Esophagus mucosa (tissue), 1 donor: ENCODE data around the gene PTPRH. TPM values are rescaled to one million over a fixed set of nuclear protein-coding genes. Genes with fewer than 3 reads are reported as not detected.

Experiments used
- ATAC-seq: fragments of 200-7000 bp; cut with Tn5 transposase; one replicate; pipeline ENCODE4 v1.9.1; 2020
- total RNA-seq: library from RNA; stranded (reverse); gene quantifications from one replicate; pipeline ENCODE4 v1.2.4, GENCODE V29; 2023
- donor health status: DM: yes; HTN: yes; CAD: no.

PTPRH gene
- total RNA-seq = 3.6 TPM

GRCh38 chr19:55208880-55209692 lies at the start of gene PTPRH:
Gene PTPRH, minus strand, starts transcription at chr19:55209501. Its CDS starts 68 bp downstream, at chr19:55209433.
- peak; percentile 56 for ATAC-seq

GRCh38 chr19:55258476-55258827 lies 49.2 kb upstream of the PTPRH start:
- no peak for ATAC-seq

GRCh38 chr19:55257461-55258420 lies 48.4 kb upstream of the PTPRH start:
- no peak for ATAC-seq

GRCh38 chr19:55256562-55257460 lies 47.5 kb upstream of the PTPRH start:
- ATAC-seq = no peak

- no peak for ATAC-seq
Measured at GRCh38 chr19:55255618-55256423, 46.5 kb upstream of the PTPRH start.

- no peak for ATAC-seq
Measured at GRCh38 chr19:55254625-55254977, 45.3 kb upstream of the PTPRH start.

- ATAC-seq = no peak
Measured at GRCh38 chr19:55253842-55254624, 44.7 kb upstream of the PTPRH start.

GRCh38 chr19:55252760-55253663 lies 43.7 kb upstream of the PTPRH start:
- no peak for ATAC-seq

GRCh38 chr19:55251341-55252081 lies 42.2 kb upstream of the PTPRH start:
- peak; percentile 59 for ATAC-seq

GRCh38 chr19:55250262-55251036 lies 41.1 kb upstream of the PTPRH start:
- no peak for ATAC-seq

GRCh38 chr19:55249841-55250240 lies 40.5 kb upstream of the PTPRH start:
- no peak for ATAC-seq

- ATAC-seq = no peak
Measured at GRCh38 chr19:55248704-55249103, 39.4 kb upstream of the PTPRH start.

GRCh38 chr19:55248166-55248675 lies 38.9 kb upstream of the PTPRH start:
- no peak for ATAC-seq

- peak; percentile 43 for ATAC-seq
Measured at GRCh38 chr19:55247621-55248099, 38.4 kb upstream of the PTPRH start.

GRCh38 chr19:55246462-55247451 lies 37.5 kb upstream of the PTPRH start:
- no peak for ATAC-seq

GRCh38 chr19:55245236-55245904 lies 36.1 kb upstream of the PTPRH start:
- no peak for ATAC-seq
